Gastrocnemius medialis (tissue), 4 donors: ENCODE measurements around the gene CHCHD6. TPM values are rescaled to one million over a fixed set of nuclear protein-coding genes. Genes with fewer than 3 reads are reported as not detected.

Source experiments
- ATAC-seq, 2 donors: fragments of 150-250 bp; one replicate each; pipeline ENCODE4 v1.9.1; 2016
- DNase-seq, 2 donors: peaks; one replicate each; pipeline ENCODE4 v3.0.0-alpha.2; 2019
- H3K27ac ChIP-seq, 4 donors: fragments of 200-600 bp; sonication (generic); 1 replicate in 1 of 4; 2 replicates in 3 of 4; pipeline ENCODE4 v1.5.1; 2016 to 2018; ENCODE audit warnings: mild to moderate bottlenecking in 2 of 4, moderate library complexity in 1 of 4
- H3K27me3 ChIP-seq, 3 donors: fragments of 200-600 bp; sonication (generic) in 2 of 3; 1 replicate in 1 of 3; 2 replicates in 2 of 3; pipeline versions ENCODE4 v1.5.1 to v1.6.0; 2016 to 2019; ENCODE audit warnings: mild to moderate bottlenecking in 1 of 3, moderate library complexity in 1 of 3
- H3K36me3 ChIP-seq, 2 donors: fragments of 200-600 bp; sonication (generic) in 1 of 2; one replicate each; pipeline ENCODE4 v1.5.1; 2017 to 2018
- H3K4me1 ChIP-seq, 2 donors: fragments of 200-600 bp; sonication (generic) in 1 of 2; one replicate each; pipeline ENCODE4 v1.5.1; 2016 to 2017; ENCODE audit warnings: mild to moderate bottlenecking in 2 of 2
- H3K4me3 ChIP-seq, 4 donors: fragments of 200-600 bp; sonication (generic) in 3 of 4; 1 replicate in 1 of 4; 2 replicates in 3 of 4; pipeline ENCODE4 v1.5.1; 2016 to 2019; ENCODE audit warnings: mild to moderate bottlenecking in 2 of 4
- H3K9me3 ChIP-seq, 3 donors: fragments of 200-600 bp; sonication (generic) in 2 of 3; 1 replicate in 1 of 3; 2 replicates in 2 of 3; pipeline ENCODE4 v1.5.1; 2016 to 2019
- CTCF ChIP-seq, 5 experiments: fragments of 450-650 bp in 3 of 5; fragments of 200-600 bp in 2 of 5; sonication (generic) in 2 of 5; IDR thresholded peaks in 4 of 5; conservative IDR thresholded peaks in 1 of 5; 1 replicate in 4 of 5; 2 replicates in 1 of 5; pipeline ENCODE4 v1.5.1; 2016 to 2019; ENCODE audit warnings: antibody characterized with exemption in 5 of 5, mild to moderate bottlenecking in 3 of 5, moderate library complexity in 3 of 5
- POLR2A ChIP-seq, 2 donors: fragments of 450-650 bp; IDR thresholded peaks; one replicate each; pipeline ENCODE4 v1.6.1; 2017; ENCODE audit warnings: antibody characterized with exemption in 2 of 2, mild to moderate bottlenecking in 2 of 2, moderate library complexity in 2 of 2
- in situ Hi-C, 4 donors: fragments of 200-750 bp; cut with MboI; loops; one replicate each; pipeline versions ENCODE4 v1.15.0 to v1.8.0; 2017; ENCODE audit warnings: low sequenced_read_pairs in 4 of 4
- intact Hi-C: fragments of 100-400 bp; cut with DNase I; formaldehyde crosslinking; loops from one replicate; pipeline ENCODE4 v1.15.1; 2023; ENCODE audit warnings: low total_unique reads
- total RNA-seq, 4 donors: library from RNA; depleted of rRNA; stranded (reverse); fragments of >200 nt; gene quantifications; one replicate each; pipeline versions ENCODE4 v1.1.0 to v1.2.3, GENCODE V29; 2016

CHCHD6 gene
- total RNA-seq, 4 donors from 2014 or later: 2.7 to 4.2 (median 3.4) TPM

DNA sequence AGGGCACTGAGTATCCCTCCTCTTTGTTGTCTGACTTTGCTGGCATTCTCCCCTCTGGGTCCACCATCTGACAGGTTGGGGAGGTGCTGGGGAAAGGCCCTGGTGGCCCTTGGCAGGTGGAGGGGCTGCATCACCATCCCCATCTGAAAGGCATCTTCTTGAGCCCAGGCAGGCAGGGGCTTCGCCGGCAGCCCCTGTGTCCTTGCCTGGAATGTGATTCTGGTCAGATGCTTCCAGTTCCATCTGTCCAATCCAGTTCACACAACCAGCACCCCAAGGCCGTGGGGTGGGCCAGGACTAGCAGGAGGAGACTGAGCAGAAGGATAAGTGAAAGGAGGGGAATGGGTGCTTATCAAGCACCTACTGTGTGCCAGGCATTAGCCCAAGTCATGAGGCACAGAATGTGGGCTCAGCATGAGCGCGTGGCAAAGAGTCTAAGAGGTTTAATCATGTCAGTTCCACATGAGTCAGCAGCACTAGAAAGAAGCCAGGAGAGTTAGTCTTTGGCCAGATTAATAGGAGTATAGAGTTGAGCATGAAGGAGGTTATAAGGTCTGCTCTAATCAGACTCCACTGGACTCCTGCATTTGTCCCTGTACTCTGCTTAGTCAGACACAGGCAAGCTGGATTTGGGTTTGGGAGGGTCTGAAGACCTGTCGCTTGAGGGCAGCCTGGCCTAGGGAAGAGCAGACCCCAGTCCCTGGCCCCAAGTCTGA is 38.7 kb upstream of the CHCHD6 start:
- in situ Hi-C loops: no loop called here
- no peaks in the 10 kb centered on the region for H3K4me1 ChIP-seq
- ATAC-seq: no peak
- no peaks in the 10 kb centered on the region for H3K27me3 ChIP-seq
- TF ChIP-seq POLR2A (IDR thresholded peaks at IDR 0.05) (no peak), CTCF (IDR thresholded peaks at IDR 0.05 in 4 of 5, conservative IDR thresholded peaks at IDR 0.05 in 1 of 5) (no peak)
- H3K9me3 ChIP-seq: no peaks in the 10 kb centered on the region
- no peaks in the 10 kb centered on the region for H3K36me3 ChIP-seq
- intact Hi-C loops: no loop called here
- no peak for DNase-seq
- H3K4me3 ChIP-seq: no peak overlapping the region
- H3K27ac ChIP-seq: no peak overlapping the region

GRCh38 chr3:126665959-126666657 is 37.9 kb upstream of the CHCHD6 start:
- TF ChIP-seq POLR2A (IDR thresholded peaks at IDR 0.05) (no peak), CTCF (IDR thresholded peaks at IDR 0.05 in 4 of 5, conservative IDR thresholded peaks at IDR 0.05 in 1 of 5) (no peak)
- H3K9me3 ChIP-seq: no peaks in the 10 kb centered on the region
- in situ Hi-C loops (no loop called here), intact Hi-C loops (no loop called here)
- H3K4me1 ChIP-seq: no peaks in the 10 kb centered on the region
- no peak for DNase-seq
- H3K27me3 ChIP-seq: no peaks in the 10 kb centered on the region
- no peaks in the 10 kb centered on the region for H3K36me3 ChIP-seq
- H3K27ac ChIP-seq: no peak overlapping the region
- ATAC-seq: no peak
- no peak overlapping the region for H3K4me3 ChIP-seq

- no peaks in the 10 kb centered on the region for H3K36me3 ChIP-seq
- no peaks in the 10 kb centered on the region for H3K9me3 ChIP-seq
- H3K4me1 ChIP-seq: no peaks in the 10 kb centered on the region
- intact Hi-C loops (no loop called here), in situ Hi-C loops (no loop called here)
- DNase-seq (no peak), ATAC-seq (no peak)
- H3K27me3 ChIP-seq: no peaks in the 10 kb centered on the region
- H3K4me3 ChIP-seq: no peak overlapping the region
- no peak overlapping the region for H3K27ac ChIP-seq
- no peak for TF ChIP-seq CTCF (IDR thresholded peaks at IDR 0.05 in 4 of 5, conservative IDR thresholded peaks at IDR 0.05 in 1 of 5)
- TF ChIP-seq POLR2A (IDR thresholded peaks at IDR 0.05): no peak
Measured at GRCh38 chr3:126666658-126667528, 37.1 kb upstream of the CHCHD6 start.

DNA sequence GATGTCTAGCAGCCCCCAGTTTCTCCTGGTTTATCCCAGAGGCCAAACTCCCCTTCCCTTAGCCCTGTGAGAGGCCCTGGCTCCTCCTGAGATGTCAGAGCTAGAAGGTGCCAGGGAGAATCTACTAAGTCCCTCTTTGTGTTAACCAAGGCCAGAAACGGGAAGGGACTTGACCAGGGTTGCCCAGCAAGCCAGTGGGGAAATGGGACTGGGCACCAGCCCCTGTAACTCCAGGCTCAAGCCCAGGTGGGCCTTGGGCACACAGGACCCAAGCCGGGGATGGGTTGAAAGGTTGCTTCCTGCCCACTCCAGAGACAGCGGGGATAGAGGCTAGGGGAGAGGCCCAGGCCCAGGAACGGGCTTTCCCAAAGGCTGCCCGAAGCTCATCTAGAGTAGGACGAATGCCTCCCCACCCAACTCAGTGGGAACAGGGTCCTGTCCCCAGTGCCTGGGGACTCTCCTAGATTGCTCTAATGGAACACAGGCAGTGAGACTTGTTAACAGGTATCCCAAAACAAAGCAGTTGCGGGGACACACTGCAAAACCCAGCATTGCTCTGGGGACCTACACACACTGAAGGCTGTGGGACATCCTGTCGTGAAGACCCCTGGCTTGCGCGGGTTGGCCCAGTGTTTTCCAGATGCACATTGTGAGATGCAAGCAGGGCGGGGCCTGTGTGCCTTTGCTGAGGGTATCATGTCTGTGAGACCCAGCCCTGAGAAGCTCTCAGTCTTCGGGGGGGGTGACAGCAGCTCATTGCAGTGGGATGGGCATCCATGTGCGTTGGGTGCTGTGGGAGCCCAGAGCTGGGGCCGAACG is 36.2 kb upstream of the CHCHD6 start:
- in situ Hi-C loops: no loop called here
- DNase-seq (no peak), ATAC-seq (no peak)
- intact Hi-C loops: no loop called here
- H3K4me1 ChIP-seq: no peaks in the 10 kb centered on the region
- H3K27ac ChIP-seq: no peak overlapping the region
- H3K36me3 ChIP-seq: no peaks in the 10 kb centered on the region
- no peaks in the 10 kb centered on the region for H3K9me3 ChIP-seq
- H3K27me3 ChIP-seq: no peaks in the 10 kb centered on the region
- no peak for TF ChIP-seq POLR2A (IDR thresholded peaks at IDR 0.05)
- no peak for TF ChIP-seq CTCF (IDR thresholded peaks at IDR 0.05 in 4 of 5, conservative IDR thresholded peaks at IDR 0.05 in 1 of 5)
- no peak overlapping the region for H3K4me3 ChIP-seq
